Fibroblast of pulmonary artery (primary cell): ENCODE data around the gene HOXB3.

Experiments used
- DNase-seq: peaks from one replicate; pipeline ENCODE4 v3.0.0-alpha.2; 2010; ENCODE audit warnings: low read depth
- H3K4me3 ChIP-seq: replicated peaks from 2 replicates; pipeline ENCODE4 v1.5.1; 2011; ENCODE audit warnings: low read depth, mild to moderate bottlenecking, control low read depth, low read length, moderate library complexity
- TF ChIP-seq, protein P1 (sequence below): IDR thresholded peaks from 2 replicates; pipeline ENCODE4 v1.5.1; 2011; ENCODE audit warnings: mild to moderate bottlenecking, control low read depth, low read length, inconsistent platforms; ENCODE audit errors: missing control alignments

Gene HOXB3

DNA sequence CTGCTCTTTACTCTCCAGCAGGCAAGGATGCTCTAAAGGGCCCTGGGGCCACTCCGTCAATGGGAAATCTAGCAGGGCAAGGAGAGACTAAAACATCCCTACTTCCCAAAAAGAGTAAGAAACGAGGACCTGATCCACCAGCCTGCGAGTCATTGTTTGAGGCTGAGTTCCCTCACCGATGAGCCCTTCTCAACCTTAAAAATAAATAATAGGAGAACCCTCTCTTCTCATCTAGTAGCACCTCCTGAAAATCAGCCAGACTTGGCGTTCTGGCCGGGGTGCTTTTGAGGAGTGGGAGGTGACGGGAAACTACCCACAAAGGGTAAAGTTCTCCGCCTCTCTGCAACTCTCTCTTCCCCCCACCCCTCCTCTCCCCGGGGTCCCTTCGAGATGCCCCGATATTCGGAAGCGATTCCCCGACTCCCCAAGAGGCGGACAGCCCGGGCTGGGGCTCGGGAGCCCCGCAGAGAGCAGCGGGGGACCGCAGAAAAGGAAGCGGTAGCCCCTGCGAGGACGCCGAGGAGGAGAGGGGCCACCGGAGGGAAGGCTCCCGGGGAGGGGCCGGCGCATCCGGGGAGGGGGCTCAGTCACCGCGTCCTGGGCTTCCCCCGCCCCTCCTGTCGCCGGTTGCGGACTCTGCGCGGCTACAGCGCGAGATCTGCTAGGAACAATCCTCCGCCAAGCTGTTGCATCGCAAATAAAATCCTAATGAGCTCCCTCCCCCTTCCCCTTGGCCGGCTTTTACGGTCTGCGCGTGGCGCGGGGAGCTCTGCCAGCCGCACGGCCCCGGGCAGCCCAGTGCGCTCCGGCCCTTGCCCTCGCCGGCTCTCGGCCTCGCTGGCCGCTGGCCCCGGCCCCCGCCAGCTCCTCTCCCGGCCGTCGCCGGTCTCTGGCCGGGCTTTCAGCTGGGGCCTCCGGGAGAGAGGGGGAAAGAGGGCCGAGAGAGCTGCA, 34.8 kb upstream of the HOXB3 start:
- TF ChIP-seq, protein P1, sequence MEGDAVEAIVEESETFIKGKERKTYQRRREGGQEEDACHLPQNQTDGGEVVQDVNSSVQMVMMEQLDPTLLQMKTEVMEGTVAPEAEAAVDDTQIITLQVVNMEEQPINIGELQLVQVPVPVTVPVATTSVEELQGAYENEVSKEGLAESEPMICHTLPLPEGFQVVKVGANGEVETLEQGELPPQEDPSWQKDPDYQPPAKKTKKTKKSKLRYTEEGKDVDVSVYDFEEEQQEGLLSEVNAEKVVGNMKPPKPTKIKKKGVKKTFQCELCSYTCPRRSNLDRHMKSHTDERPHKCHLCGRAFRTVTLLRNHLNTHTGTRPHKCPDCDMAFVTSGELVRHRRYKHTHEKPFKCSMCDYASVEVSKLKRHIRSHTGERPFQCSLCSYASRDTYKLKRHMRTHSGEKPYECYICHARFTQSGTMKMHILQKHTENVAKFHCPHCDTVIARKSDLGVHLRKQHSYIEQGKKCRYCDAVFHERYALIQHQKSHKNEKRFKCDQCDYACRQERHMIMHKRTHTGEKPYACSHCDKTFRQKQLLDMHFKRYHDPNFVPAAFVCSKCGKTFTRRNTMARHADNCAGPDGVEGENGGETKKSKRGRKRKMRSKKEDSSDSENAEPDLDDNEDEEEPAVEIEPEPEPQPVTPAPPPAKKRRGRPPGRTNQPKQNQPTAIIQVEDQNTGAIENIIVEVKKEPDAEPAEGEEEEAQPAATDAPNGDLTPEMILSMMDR, result no peak
- no peak overlapping the region for H3K4me3 ChIP-seq
- DNase-seq, result no peak

GRCh38 chr17:48624118-48624517, 34.1 kb upstream of the HOXB3 start:
- no peak overlapping the region for H3K4me3 ChIP-seq
- TF ChIP-seq, protein P1, result no peak
- DNase-seq, result no peak

- DNase-seq, result no peak
- H3K4me3 ChIP-seq, result no peak overlapping the region
- TF ChIP-seq, protein P1, result no peak
Observed at GRCh38 chr17:48623583-48623982, 33.5 kb upstream of the HOXB3 start.

- no peak for DNase-seq
- TF ChIP-seq, protein P1, result no peak
- H3K4me3 ChIP-seq, result no peak overlapping the region
Observed at GRCh38 chr17:48622857-48623256, 32.8 kb upstream of the HOXB3 start.

GRCh38 chr17:48621410-48622392, 31.7 kb upstream of the HOXB3 start:
- DNase-seq, result no peak
- no peak overlapping the region for H3K4me3 ChIP-seq
- TF ChIP-seq, protein P1, result no peak

DNA sequence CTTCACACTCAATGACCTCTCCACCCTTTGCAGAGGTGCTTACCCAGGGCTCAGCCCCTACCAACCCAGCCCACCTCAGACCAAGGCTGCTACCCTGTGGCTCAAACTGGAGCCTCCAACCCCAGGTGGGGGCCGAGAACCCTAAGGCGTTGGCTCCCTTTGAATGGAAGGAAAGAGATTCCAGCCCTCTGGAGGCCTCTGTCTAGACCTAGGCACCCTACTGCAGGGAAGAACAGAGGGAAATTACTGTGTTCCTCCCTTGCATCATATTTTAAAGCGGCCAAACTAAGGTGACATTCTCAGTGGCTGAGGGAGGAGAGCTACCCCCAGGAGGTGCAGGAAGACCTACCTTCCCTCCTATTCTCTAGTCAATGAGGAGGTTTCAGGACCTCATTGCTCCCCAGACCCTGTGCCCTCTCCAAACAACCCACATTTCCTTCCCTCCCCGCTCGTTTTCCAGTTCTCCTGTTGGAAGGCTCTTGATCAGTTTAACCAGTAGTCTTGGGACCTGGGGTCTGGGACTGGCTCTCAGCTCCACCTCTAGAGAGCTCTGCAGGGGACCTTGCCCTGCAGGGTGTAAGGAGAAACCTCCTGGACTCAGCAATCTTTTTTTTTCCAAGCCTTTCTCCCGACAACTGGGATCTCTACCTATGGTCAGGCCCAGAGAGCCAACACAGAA, 30.6 kb upstream of the HOXB3 start:
- DNase-seq, result no peak
- TF ChIP-seq, protein P1, result no peak
- H3K4me3 ChIP-seq, result no peak overlapping the region
